HepG2 (cell line): ENCODE data around the gene PGA5. TPM values are rescaled to one million over a fixed set of nuclear protein-coding genes. Genes with fewer than 3 reads are reported as not detected.

Source experiments
- BCL6 ChIP-seq: IDR thresholded peaks from 2 replicates; pipeline ENCODE4 v1.6.1; 2016; ENCODE audit warnings: missing genetic modification reagents, missing compliant biosample characterization
- FOXA1 ChIP-seq, 2 experiments: fragments of 450-650 bp in 1 of 2; sonication (generic) in 1 of 2; formaldehyde crosslinking in 1 of 2; IDR thresholded peaks; 2 replicates each; pipeline versions ENCODE4 v1.4.0 to v1.6.1; 2016 to 2020; ENCODE audit warnings: missing genetic modification reagents in 1 of 2
- FOXC1 ChIP-seq: sonication (generic); formaldehyde crosslinking; IDR thresholded peaks from 2 replicates; pipeline ENCODE4 v1.8.0; 2022; ENCODE audit warnings: mild to moderate bottlenecking, missing genetic modification reagents, borderline replicate concordance
- HHEX ChIP-seq: IDR thresholded peaks from 2 replicates; pipeline ENCODE4 v1.6.1; 2016; ENCODE audit warnings: control low read depth
- KMT2A ChIP-seq: sonication (generic); formaldehyde crosslinking; IDR thresholded peaks from 2 replicates; pipeline ENCODE4 v1.4.0; 2020; ENCODE audit warnings: missing genetic modification reagents
- MLLT10 ChIP-seq: sonication (generic); formaldehyde crosslinking; IDR thresholded peaks from 2 replicates; pipeline ENCODE4 v1.4.0; 2020; ENCODE audit warnings: missing genetic modification reagents
- RFX3 ChIP-seq: IDR thresholded peaks from 2 replicates; pipeline ENCODE4 v1.6.1; 2016; ENCODE audit warnings: missing biosample characterization, missing genetic modification reagents
- RXRB ChIP-seq: IDR thresholded peaks from 2 replicates; pipeline ENCODE4 v1.6.1; 2016; ENCODE audit warnings: borderline replicate concordance, missing genetic modification reagents, missing compliant biosample characterization
- TMF1 ChIP-seq: sonication (generic); formaldehyde crosslinking; IDR thresholded peaks from 2 replicates; pipeline ENCODE4 v1.8.1; 2022; ENCODE audit warnings: low read depth, missing genetic modification reagents
- ZNF251 ChIP-seq: sonication (generic); formaldehyde crosslinking; IDR thresholded peaks from 2 replicates; pipeline ENCODE4 v1.9.0; 2021; ENCODE audit warnings: mild to moderate bottlenecking, missing genetic modification reagents
- ZNF562 ChIP-seq: sonication (generic); formaldehyde crosslinking; IDR thresholded peaks from 2 replicates; pipeline ENCODE4 v1.8.0; 2022; ENCODE audit warnings: missing genetic modification reagents, borderline replicate concordance
- ZNF768 ChIP-seq: sonication (generic); formaldehyde crosslinking; IDR thresholded peaks from 2 replicates; pipeline ENCODE4 v1.4.0; 2020; ENCODE audit warnings: missing genetic modification reagents
- polyA plus RNA-seq, 8 experiments: library from polyadenylated mRNA; depleted of rRNA in 3 of 8; stranded (reverse) in 7 of 8; unstranded in 1 of 8; fragments of >200 nt; fragmentation: Illumina TruSeq in 4 of 8; extraction: Trizol in 4 of 8; gene quantifications; 2 replicates each; pipeline versions ENCODE4 v1.2.1 to v1.2.3, GENCODE V29; 2011 to 2016; ENCODE audit warnings: low read depth in 4 of 8, missing spikeins in 1 of 8, mixed read lengths in 1 of 8; ENCODE audit not compliant: insufficient read depth in 1 of 8
- total RNA-seq, 5 experiments: library from RNA; depleted of rRNA; stranded (reverse); fragments of >200 nt; fragmentation: Illumina TruSeq; extraction: Trizol; gene quantifications; 2 replicates each; pipeline ENCODE4 v1.2.3, GENCODE V29; 2016; ENCODE audit warnings: low read depth in 1 of 5
- TF ChIP-seq, protein P1 (sequence below): sonication (generic); formaldehyde crosslinking; IDR thresholded peaks from 2 replicates; pipeline ENCODE4 v1.5.0; 2020; ENCODE audit warnings: mild to moderate bottlenecking, missing genetic modification reagents, moderate library complexity
- TF ChIP-seq, protein P2 (sequence below): sonication (generic); formaldehyde crosslinking; IDR thresholded peaks from 2 replicates; pipeline ENCODE4 v1.8.0; 2022; ENCODE audit warnings: mild to moderate bottlenecking, missing genetic modification reagents; ENCODE audit not compliant: insufficient replicate concordance
- TF ChIP-seq, protein P3 (sequence below): sonication (generic); formaldehyde crosslinking; IDR thresholded peaks from 2 replicates; pipeline ENCODE4 v1.8.1; 2023; ENCODE audit warnings: missing genetic modification reagents, inconsistent platforms, borderline replicate concordance
- TF ChIP-seq, protein P4 (sequence below): sonication (generic); formaldehyde crosslinking; IDR thresholded peaks from 2 replicates; pipeline ENCODE4 v1.5.1; 2020; ENCODE audit warnings: missing genetic modification reagents, mild to moderate bottlenecking, borderline replicate concordance
- TF ChIP-seq, protein P5 (sequence below): sonication (generic); formaldehyde crosslinking; IDR thresholded peaks from 2 replicates; pipeline ENCODE4 v1.9.0; 2021; ENCODE audit warnings: missing genetic modification reagents, borderline replicate concordance
- TF ChIP-seq, protein P6 (sequence below): sonication (generic); formaldehyde crosslinking; IDR thresholded peaks from 2 replicates; pipeline ENCODE4 v1.4.0; 2020; ENCODE audit warnings: missing genetic modification reagents

Gene PGA5
- total and polyA plus RNA-seq, 2 of the 13 experiments (the other 11 are each of a cell fraction or from before 2014, with no cell fraction given), result not detected

DNA sequence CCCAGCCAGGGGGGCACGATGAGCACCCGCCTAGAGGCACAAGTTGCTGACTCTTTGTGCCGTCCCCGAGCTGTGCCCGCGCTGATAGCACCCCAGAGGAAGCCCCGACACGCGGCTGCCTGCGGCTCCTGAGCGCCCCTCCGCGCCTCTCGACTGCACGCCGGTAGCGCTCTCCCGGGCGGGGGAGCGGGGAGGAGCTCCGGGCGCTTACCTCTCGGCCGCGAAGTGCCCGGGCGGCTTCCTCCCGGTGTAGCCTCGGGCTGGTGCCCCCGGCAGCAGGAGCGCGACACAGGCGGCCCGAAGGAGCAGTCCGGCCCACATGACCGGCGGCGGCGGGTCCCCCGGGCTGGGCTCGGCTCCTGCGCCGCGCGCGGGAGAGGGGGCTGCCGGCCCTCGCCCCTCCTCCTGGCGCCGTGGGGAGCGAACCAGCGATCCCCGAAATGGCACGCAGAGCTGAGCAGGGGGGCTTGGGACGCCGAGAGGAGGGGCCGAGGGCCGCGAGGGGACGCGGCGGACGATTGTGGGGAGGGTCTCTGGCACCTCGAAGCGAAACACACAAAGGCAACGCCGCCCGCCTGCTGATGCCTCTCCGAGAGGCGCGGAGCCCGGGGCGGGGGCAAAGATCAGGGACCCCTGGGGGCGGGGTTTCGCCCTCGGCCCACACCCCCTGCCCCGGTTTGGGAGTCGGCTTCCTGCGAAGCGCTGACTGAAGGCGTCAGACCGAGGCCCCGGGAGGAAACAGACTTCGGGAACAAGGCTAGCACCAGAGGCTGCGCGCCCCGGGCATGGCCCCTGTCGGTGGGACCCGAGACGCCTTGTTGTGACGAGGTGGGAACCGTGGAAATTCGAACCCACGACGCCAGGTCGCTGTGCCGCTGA is 54.0 kb downstream of the PGA5 start, which contains the start of gene VWCE (continued):
- TF ChIP-seq, protein P1, sequence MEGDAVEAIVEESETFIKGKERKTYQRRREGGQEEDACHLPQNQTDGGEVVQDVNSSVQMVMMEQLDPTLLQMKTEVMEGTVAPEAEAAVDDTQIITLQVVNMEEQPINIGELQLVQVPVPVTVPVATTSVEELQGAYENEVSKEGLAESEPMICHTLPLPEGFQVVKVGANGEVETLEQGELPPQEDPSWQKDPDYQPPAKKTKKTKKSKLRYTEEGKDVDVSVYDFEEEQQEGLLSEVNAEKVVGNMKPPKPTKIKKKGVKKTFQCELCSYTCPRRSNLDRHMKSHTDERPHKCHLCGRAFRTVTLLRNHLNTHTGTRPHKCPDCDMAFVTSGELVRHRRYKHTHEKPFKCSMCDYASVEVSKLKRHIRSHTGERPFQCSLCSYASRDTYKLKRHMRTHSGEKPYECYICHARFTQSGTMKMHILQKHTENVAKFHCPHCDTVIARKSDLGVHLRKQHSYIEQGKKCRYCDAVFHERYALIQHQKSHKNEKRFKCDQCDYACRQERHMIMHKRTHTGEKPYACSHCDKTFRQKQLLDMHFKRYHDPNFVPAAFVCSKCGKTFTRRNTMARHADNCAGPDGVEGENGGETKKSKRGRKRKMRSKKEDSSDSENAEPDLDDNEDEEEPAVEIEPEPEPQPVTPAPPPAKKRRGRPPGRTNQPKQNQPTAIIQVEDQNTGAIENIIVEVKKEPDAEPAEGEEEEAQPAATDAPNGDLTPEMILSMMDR, result peak; percentile 65
- TF ChIP-seq FOXC1 (CRISPR knock-in tag), result no peak
- TF ChIP-seq MLLT10 (CRISPR knock-in tag), result no peak
- TF ChIP-seq RXRB, result no peak
- TF ChIP-seq RFX3 (CRISPR knock-in tag), result no peak
- TF ChIP-seq TMF1 (CRISPR knock-in tag), result peak; percentile 79; the same call in 1 of the 2 replicates
- TF ChIP-seq, protein P2, sequence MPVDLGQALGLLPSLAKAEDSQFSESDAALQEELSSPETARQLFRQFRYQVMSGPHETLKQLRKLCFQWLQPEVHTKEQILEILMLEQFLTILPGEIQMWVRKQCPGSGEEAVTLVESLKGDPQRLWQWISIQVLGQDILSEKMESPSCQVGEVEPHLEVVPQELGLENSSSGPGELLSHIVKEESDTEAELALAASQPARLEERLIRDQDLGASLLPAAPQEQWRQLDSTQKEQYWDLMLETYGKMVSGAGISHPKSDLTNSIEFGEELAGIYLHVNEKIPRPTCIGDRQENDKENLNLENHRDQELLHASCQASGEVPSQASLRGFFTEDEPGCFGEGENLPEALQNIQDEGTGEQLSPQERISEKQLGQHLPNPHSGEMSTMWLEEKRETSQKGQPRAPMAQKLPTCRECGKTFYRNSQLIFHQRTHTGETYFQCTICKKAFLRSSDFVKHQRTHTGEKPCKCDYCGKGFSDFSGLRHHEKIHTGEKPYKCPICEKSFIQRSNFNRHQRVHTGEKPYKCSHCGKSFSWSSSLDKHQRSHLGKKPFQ (CRISPR knock-in tag), result no peak
- 0 out of 2 replicates have a peak, but pooled peaks have one; percentile 23 for TF ChIP-seq BCL6 (CRISPR knock-in tag)
- TF ChIP-seq, protein P3, sequence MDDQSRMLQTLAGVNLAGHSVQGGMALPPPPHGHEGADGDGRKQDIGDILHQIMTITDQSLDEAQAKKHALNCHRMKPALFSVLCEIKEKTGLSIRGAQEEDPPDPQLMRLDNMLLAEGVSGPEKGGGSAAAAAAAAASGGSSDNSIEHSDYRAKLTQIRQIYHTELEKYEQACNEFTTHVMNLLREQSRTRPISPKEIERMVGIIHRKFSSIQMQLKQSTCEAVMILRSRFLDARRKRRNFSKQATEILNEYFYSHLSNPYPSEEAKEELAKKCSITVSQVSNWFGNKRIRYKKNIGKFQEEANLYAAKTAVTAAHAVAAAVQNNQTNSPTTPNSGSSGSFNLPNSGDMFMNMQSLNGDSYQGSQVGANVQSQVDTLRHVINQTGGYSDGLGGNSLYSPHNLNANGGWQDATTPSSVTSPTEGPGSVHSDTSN, result no peak
- peak; percentile 59 for TF ChIP-seq KMT2A (CRISPR knock-in tag)
- no peak for TF ChIP-seq ZNF251 (CRISPR knock-in tag)
- TF ChIP-seq, protein P4, sequence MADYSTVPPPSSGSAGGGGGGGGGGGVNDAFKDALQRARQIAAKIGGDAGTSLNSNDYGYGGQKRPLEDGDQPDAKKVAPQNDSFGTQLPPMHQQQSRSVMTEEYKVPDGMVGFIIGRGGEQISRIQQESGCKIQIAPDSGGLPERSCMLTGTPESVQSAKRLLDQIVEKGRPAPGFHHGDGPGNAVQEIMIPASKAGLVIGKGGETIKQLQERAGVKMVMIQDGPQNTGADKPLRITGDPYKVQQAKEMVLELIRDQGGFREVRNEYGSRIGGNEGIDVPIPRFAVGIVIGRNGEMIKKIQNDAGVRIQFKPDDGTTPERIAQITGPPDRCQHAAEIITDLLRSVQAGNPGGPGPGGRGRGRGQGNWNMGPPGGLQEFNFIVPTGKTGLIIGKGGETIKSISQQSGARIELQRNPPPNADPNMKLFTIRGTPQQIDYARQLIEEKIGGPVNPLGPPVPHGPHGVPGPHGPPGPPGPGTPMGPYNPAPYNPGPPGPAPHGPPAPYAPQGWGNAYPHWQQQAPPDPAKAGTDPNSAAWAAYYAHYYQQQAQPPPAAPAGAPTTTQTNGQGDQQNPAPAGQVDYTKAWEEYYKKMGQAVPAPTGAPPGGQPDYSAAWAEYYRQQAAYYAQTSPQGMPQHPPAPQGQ, result no peak
- no peak for TF ChIP-seq ZNF562 (CRISPR knock-in tag)
- TF ChIP-seq, protein P5, sequence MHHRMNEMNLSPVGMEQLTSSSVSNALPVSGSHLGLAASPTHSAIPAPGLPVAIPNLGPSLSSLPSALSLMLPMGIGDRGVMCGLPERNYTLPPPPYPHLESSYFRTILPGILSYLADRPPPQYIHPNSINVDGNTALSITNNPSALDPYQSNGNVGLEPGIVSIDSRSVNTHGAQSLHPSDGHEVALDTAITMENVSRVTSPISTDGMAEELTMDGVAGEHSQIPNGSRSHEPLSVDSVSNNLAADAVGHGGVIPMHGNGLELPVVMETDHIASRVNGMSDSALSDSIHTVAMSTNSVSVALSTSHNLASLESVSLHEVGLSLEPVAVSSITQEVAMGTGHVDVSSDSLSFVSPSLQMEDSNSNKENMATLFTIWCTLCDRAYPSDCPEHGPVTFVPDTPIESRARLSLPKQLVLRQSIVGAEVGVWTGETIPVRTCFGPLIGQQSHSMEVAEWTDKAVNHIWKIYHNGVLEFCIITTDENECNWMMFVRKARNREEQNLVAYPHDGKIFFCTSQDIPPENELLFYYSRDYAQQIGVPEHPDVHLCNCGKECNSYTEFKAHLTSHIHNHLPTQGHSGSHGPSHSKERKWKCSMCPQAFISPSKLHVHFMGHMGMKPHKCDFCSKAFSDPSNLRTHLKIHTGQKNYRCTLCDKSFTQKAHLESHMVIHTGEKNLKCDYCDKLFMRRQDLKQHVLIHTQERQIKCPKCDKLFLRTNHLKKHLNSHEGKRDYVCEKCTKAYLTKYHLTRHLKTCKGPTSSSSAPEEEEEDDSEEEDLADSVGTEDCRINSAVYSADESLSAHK, result peak; percentile 55; the same call in 1 of the 2 replicates
- no peak for TF ChIP-seq HHEX (CRISPR knock-in tag)
- TF ChIP-seq, protein P6, sequence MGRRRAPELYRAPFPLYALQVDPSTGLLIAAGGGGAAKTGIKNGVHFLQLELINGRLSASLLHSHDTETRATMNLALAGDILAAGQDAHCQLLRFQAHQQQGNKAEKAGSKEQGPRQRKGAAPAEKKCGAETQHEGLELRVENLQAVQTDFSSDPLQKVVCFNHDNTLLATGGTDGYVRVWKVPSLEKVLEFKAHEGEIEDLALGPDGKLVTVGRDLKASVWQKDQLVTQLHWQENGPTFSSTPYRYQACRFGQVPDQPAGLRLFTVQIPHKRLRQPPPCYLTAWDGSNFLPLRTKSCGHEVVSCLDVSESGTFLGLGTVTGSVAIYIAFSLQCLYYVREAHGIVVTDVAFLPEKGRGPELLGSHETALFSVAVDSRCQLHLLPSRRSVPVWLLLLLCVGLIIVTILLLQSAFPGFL (CRISPR knock-in tag), result no peak
- TF ChIP-seq ZNF768, result peak; percentile 30
- no peak for TF ChIP-seq FOXA1 (IDR thresholded peaks at IDR 0.05)
- no peak for TF ChIP-seq FOXA1 (CRISPR knock-in tag; IDR thresholded peaks at IDR 0.05)
